CD8-positive, alpha-beta memory T cell (primary cell): ENCODE measurements around the gene NDUFB2. TPM values are rescaled to one million over a fixed set of nuclear protein-coding genes. Genes with fewer than 3 reads are reported as not detected.

Experiments used
- CTCF ChIA-PET: fragments of 350-600 bp; sonication (Branson Sonifier 250); formaldehyde crosslinking; loops from one replicate; lab custom pipeline; 2021; ENCODE audit warnings: antibody characterized with exemption; lab: Charles Lee
- POLR2A ChIA-PET: fragments of 350-600 bp; sonication (Branson Sonifier 250); formaldehyde crosslinking; loops from one replicate; lab custom pipeline; 2021; ENCODE audit warnings: antibody characterized with exemption; lab: Charles Lee
- DNase-seq, 5 donors: peaks; one replicate each; pipeline versions ENCODE4 v3.0.0 to v3.0.0-alpha.2; 2020 to 2022; ENCODE audit warnings: mixed read lengths in 1 of 5
- H3K27ac ChIP-seq: one replicate; pipeline ENCODE4 v1.7.0; 2013; ENCODE audit warnings: low read depth, mild to moderate bottlenecking, low read length, moderate library complexity
- H3K27me3 ChIP-seq: 2 replicates; pipeline ENCODE4 v1.7.0; 2013; ENCODE audit warnings: low read length, mild to moderate bottlenecking; ENCODE audit not compliant: insufficient read depth, poor library complexity, severe bottlenecking
- H3K36me3 ChIP-seq: 2 replicates; pipeline ENCODE4 v1.7.0; 2013; ENCODE audit warnings: mild to moderate bottlenecking, low read length, moderate library complexity; ENCODE audit not compliant: insufficient read depth
- H3K4me1 ChIP-seq: 2 replicates; pipeline ENCODE4 v1.7.0; 2013; ENCODE audit warnings: mild to moderate bottlenecking, low read length, moderate library complexity; ENCODE audit not compliant: insufficient read depth
- H3K4me3 ChIP-seq: 2 replicates; pipeline ENCODE4 v1.7.0; 2013; ENCODE audit warnings: mild to moderate bottlenecking, low read length
- H3K9me3 ChIP-seq: 2 replicates; pipeline ENCODE4 v1.7.0; 2013; ENCODE audit warnings: mild to moderate bottlenecking, low read length
- H3K27ac Mint-ChIP-seq, 8 donors: one replicate each; pipeline ENCODE4 v1.8.0; 2020 to 2021; ENCODE audit warnings: mixed read lengths in 8 of 8, mild to moderate bottlenecking in 6 of 8, inconsistent platforms in 3 of 8, moderate library complexity in 3 of 8
- H3K27me3 Mint-ChIP-seq, 2 donors: one replicate each; pipeline ENCODE4 v1.8.0; 2020 to 2021; ENCODE audit warnings: mixed read lengths in 2 of 2, mild to moderate bottlenecking in 1 of 2, moderate library complexity in 1 of 2
- H3K36me3 Mint-ChIP-seq, 3 donors: one replicate each; pipeline ENCODE4 v1.8.0; 2020 to 2021; ENCODE audit warnings: mixed read lengths in 3 of 3, inconsistent platforms in 1 of 3, mild to moderate bottlenecking in 1 of 3
- H3K4me1 Mint-ChIP-seq, 3 donors: one replicate each; pipeline ENCODE4 v1.8.0; 2020 to 2021; ENCODE audit warnings: mixed read lengths in 3 of 3, inconsistent platforms in 1 of 3, mild to moderate bottlenecking in 1 of 3
- H3K4me3 Mint-ChIP-seq, 7 donors: one replicate each; pipeline ENCODE4 v1.8.0; 2020 to 2021; ENCODE audit warnings: mixed read lengths in 7 of 7, mild to moderate bottlenecking in 6 of 7, moderate library complexity in 4 of 7, inconsistent platforms in 2 of 7
- H3K9me3 Mint-ChIP-seq, 5 donors: one replicate each; pipeline ENCODE4 v1.8.0; 2020 to 2022; ENCODE audit warnings: mixed read lengths in 5 of 5, mild to moderate bottlenecking in 3 of 5, moderate library complexity in 2 of 5, inconsistent platforms in 1 of 5
- polyA plus RNA-seq: library from polyadenylated mRNA; unstranded; fragments of 300-500 nt; fragmentation: Illumina TruSeq; gene quantifications from one replicate; pipeline ENCODE4 v1.2.3, GENCODE V29; 2021
- total RNA-seq, 2 experiments: library from RNA; stranded (reverse); gene quantifications; one replicate each; pipeline ENCODE4 v1.2.3, GENCODE V29; 2021

Gene NDUFB2
- total and polyA plus RNA-seq, 3 experiments from 2014 or later, result 209 to 464 (median 231) TPM

DNA sequence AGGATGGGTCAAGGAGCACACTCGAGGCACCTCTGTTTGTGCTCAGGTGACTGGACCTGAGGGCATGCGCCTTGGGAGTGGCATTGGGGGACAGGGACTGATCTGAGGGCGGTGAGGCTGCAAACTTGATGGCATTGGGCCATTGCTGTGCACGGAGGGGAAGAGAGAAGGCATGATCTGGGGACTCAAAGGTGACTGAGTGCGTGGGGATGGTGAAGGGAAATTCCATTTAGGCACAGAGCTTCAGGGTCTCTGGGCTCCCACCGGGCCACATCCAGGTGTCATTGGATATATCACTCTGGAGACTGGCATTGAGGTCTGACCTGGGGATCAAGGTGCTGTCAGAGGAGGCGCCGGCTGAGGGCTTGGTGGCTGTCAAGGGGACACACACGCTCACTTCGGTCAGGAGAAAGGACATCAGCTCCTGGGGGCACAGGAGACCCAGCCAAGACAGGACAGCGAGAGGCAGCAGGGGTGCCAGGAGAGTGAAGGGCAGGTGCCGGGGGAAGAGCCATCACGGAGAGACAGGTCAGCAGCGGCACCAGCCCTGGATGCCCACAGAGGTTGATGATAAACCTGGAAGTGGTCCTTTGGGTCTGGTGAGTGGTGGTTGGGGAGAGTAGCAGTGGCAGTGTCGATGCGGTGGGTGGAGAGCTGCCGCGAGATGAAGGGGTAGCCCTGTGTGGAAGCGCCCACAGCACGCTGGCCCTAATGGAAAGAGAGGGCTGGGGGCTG lies 18.3 kb upstream of the NDUFB2 start:
- H3K27ac ChIP-seq, result no peak overlapping the region
- Mint-ChIP-seq H3K4me1 (peaks cover 23 to 41% (median 27%) of the 10 kb centered on the region in 3 donors), H3K27me3 (no peaks in the 10 kb centered on the region), H3K4me3 (no peak overlapping the region), H3K36me3 (peaks cover 10 to 58% (median 15%) of the 10 kb centered on the region in 3 donors), H3K9me3 (no peaks in the 10 kb centered on the region), H3K27ac (no peak overlapping the region)
- H3K4me3 ChIP-seq, result no peak overlapping the region
- peaks cover 27% of the 10 kb centered on the region for H3K4me1 ChIP-seq
- H3K9me3 ChIP-seq, result no peaks in the 10 kb centered on the region
- H3K27me3 ChIP-seq, result no peaks in the 10 kb centered on the region
- ChIA-PET CTCF (interaction anchor here (1.0 to 1.2 kb wide), 2 partner anchors 18 to 202 kb away, joined by 3 read pairs; no protein-coding TSS in a partner anchor), POLR2A (no interaction called here)
- no peak for DNase-seq
- peaks cover 3% of the 10 kb centered on the region for H3K36me3 ChIP-seq

DNA sequence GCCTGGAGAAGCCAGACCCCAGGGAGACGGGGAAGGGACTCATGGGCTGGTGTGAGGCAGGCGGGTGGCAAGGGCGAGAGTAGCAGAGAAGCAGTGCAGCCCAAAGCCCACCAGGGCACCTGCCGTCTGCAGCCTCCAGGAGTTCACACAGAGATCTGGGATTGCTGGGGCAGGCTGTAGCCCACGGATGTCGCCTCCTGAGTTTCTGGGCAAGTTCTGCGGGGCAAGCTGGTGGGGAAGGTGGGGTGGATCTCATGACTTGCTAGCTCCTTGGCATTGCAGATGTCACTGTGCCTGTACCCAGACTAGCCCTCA lies 17.7 kb upstream of the NDUFB2 start:
- Histone ChIP-seq H3K9me3 (no peaks in the 10 kb centered on the region), H3K27me3 (no peaks in the 10 kb centered on the region), H3K27ac (no peak overlapping the region), H3K4me3 (no peak overlapping the region), H3K4me1 (peaks cover 24% of the 10 kb centered on the region), H3K36me3 (peaks cover 3% of the 10 kb centered on the region)
- ChIA-PET POLR2A (no interaction called here), CTCF (interaction anchor here (1.0 to 1.2 kb wide), 2 partner anchors 18 to 203 kb away, joined by 3 read pairs; no protein-coding TSS in a partner anchor)
- no peaks in the 10 kb centered on the region for H3K27me3 Mint-ChIP-seq
- H3K36me3 Mint-ChIP-seq, result peaks cover 10 to 62% (median 15%) of the 10 kb centered on the region in 3 donors
- no peak for DNase-seq
- no peak overlapping the region for H3K4me3 Mint-ChIP-seq
- no peak overlapping the region for H3K27ac Mint-ChIP-seq
- H3K9me3 Mint-ChIP-seq, result no peaks in the 10 kb centered on the region
- H3K4me1 Mint-ChIP-seq, result peaks cover 20 to 37% (median 24%) of the 10 kb centered on the region in 3 donors

DNA sequence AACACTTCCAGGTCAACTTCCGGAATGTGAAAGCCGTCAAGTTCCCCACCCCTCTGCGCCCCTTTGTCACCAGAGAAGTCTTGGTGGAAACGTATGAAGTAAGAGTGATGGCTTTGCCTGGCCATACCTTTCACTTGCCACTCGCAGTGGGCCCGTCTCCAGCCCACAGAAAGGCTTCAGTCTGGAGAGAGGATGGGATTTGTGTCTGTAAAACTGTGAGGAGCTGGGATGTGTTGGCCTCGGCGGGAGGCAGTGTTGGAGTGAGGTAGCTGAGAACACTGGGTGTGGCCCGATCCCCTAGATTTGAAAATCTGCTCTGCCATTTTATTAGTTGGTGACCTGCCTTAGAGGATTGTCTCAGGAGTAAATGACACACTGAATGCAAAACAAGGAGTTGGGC lies 17.3 kb upstream of the NDUFB2 start:
- Histone ChIP-seq H3K27me3 (no peaks in the 10 kb centered on the region), H3K27ac (no peak overlapping the region), H3K9me3 (no peaks in the 10 kb centered on the region), H3K4me1 (peaks cover 20% of the 10 kb centered on the region), H3K36me3 (peaks cover 3% of the 10 kb centered on the region), H3K4me3 (no peak overlapping the region)
- Mint-ChIP-seq H3K4me3 (no peak overlapping the region), H3K27me3 (no peaks in the 10 kb centered on the region), H3K27ac (no peak overlapping the region), H3K9me3 (no peaks in the 10 kb centered on the region), H3K4me1 (peaks cover 16 to 33% (median 20%) of the 10 kb centered on the region in 3 donors), H3K36me3 (peaks cover 10 to 66% (median 19%) of the 10 kb centered on the region in 3 donors)
- POLR2A ChIA-PET, result no interaction called here
- CTCF ChIA-PET, result interaction anchor here (1.0 to 1.2 kb wide), 2 partner anchors 19 to 203 kb away, joined by 3 read pairs; no protein-coding TSS in a partner anchor
- DNase-seq, result no peak

DNA sequence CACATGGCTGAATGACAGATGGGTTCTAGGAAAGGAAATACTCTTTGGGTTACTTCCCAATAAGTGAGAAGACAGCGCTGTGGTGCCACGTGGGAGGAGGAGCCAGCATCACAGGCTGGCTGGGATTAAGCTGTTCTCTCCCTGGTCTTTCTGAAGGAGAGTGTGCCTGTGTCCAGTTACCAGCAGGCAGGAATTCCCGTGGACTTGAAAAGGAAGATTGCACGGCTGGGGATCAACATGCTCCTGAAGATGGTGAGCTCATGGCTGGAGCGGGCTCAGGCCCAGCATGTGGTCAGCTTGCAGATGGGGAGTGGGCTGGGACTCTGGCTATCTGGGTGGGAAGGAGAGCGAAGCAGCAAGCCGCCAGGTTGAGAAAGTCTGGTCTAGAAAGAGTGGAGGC lies 15.6 kb upstream of the NDUFB2 start:
- Mint-ChIP-seq H3K4me1 (peaks cover 4 to 17% (median 5%) of the 10 kb centered on the region in 3 donors), H3K27me3 (no peaks in the 10 kb centered on the region), H3K36me3 (peaks cover 10 to 80% (median 23%) of the 10 kb centered on the region in 3 donors), H3K4me3 (no peak overlapping the region), H3K9me3 (peaks cover 0 to 2% (median 0%) of the 10 kb centered on the region in 5 donors), H3K27ac (peak overlapping the region in 2 of 8 donors; percentile 42 to 43)
- Histone ChIP-seq H3K4me3 (no peak overlapping the region), H3K36me3 (peaks cover 3% of the 10 kb centered on the region), H3K9me3 (no peaks in the 10 kb centered on the region), H3K27ac (no peak overlapping the region), H3K27me3 (no peaks in the 10 kb centered on the region), H3K4me1 (peaks cover 3% of the 10 kb centered on the region)
- CTCF ChIA-PET, result no interaction called here
- POLR2A ChIA-PET, result no interaction called here
- DNase-seq, result no peak

GRCh38 chr7:140681766-140682165 lies 14.7 kb upstream of the NDUFB2 start:
- H3K27ac Mint-ChIP-seq, result no peak overlapping the region
- peaks cover 4 to 12% (median 5%) of the 10 kb centered on the region in 3 donors for H3K4me1 Mint-ChIP-seq
- Histone ChIP-seq H3K4me1 (no peaks in the 10 kb centered on the region), H3K27ac (no peak overlapping the region), H3K9me3 (no peaks in the 10 kb centered on the region), H3K27me3 (no peaks in the 10 kb centered on the region), H3K36me3 (peaks cover 3% of the 10 kb centered on the region), H3K4me3 (no peak overlapping the region)
- no peak for DNase-seq
- no peaks in the 10 kb centered on the region for H3K27me3 Mint-ChIP-seq
- H3K9me3 Mint-ChIP-seq, result peaks cover 0 to 2% (median 0%) of the 10 kb centered on the region in 5 donors
- ChIA-PET POLR2A (no interaction called here), CTCF (interaction anchor here (1.6 kb wide), 1 partner anchor 9 kb away, joined by 6 read pairs; the partner anchor contains the start of gene ADCK2)
- no peak overlapping the region for H3K4me3 Mint-ChIP-seq
- peaks cover 10 to 75% (median 25%) of the 10 kb centered on the region in 3 donors for H3K36me3 Mint-ChIP-seq

- H3K4me1 ChIP-seq, result no peaks in the 10 kb centered on the region
- Mint-ChIP-seq H3K9me3 (peaks cover 0 to 2% (median 0%) of the 10 kb centered on the region in 5 donors), H3K4me3 (no peak overlapping the region), H3K36me3 (peaks cover 4 to 70% (median 20%) of the 10 kb centered on the region in 3 donors), H3K4me1 (no peaks in the 10 kb centered on the region), H3K27me3 (no peaks in the 10 kb centered on the region), H3K27ac (no peak overlapping the region)
- H3K27ac ChIP-seq, result no peak overlapping the region
- DNase-seq, result no peak
- POLR2A ChIA-PET, result no interaction called here
- peaks cover 3% of the 10 kb centered on the region for H3K36me3 ChIP-seq
- no peak overlapping the region for H3K4me3 ChIP-seq
- no peaks in the 10 kb centered on the region for H3K27me3 ChIP-seq
- H3K9me3 ChIP-seq, result no peaks in the 10 kb centered on the region
- CTCF ChIA-PET, result interaction anchor here (1.5 kb wide), 1 partner anchor 22 kb away, joined by 3 read pairs; no protein-coding TSS in a partner anchor
These were observed 12.9 kb upstream of the NDUFB2 start for GRCh38 chr7:140683657-140684056.

GRCh38 chr7:140684066-140684950 lies 12.2 kb upstream of the NDUFB2 start:
- no peak for DNase-seq
- no peaks in the 10 kb centered on the region for H3K27me3 Mint-ChIP-seq
- Histone ChIP-seq H3K27me3 (no peaks in the 10 kb centered on the region), H3K27ac (no peak overlapping the region), H3K9me3 (no peaks in the 10 kb centered on the region), H3K36me3 (peaks cover under 1% of the 10 kb centered on the region), H3K4me1 (no peaks in the 10 kb centered on the region), H3K4me3 (no peak overlapping the region)
- ChIA-PET CTCF (interaction anchor here (1.2 kb wide), 1 partner anchor 127 kb away, joined by 3 read pairs; no protein-coding TSS in a partner anchor), POLR2A (no interaction called here)
- H3K27ac Mint-ChIP-seq, result peak overlapping the region in 2 of 8 donors; percentile 23 to 70
- peaks cover 4 to 65% (median 18%) of the 10 kb centered on the region in 3 donors for H3K36me3 Mint-ChIP-seq
- H3K4me1 Mint-ChIP-seq, result no peaks in the 10 kb centered on the region
- no peak overlapping the region for H3K4me3 Mint-ChIP-seq
- H3K9me3 Mint-ChIP-seq, result peaks cover 0 to 2% (median 0%) of the 10 kb centered on the region in 5 donors
